GM18505 (cell line): ENCODE measurements around the gene RSPH9.

Experiments used
- ATAC-seq: cut with Tn5 transposase; IDR thresholded peaks from one replicate; pipeline ENCODE4 v1.9.1; 2021; ENCODE audit not compliant: unreplicated experiment
- POLR2A ChIP-seq: IDR thresholded peaks from 4 replicates; pipeline ENCODE4 v1.6.1; 2011; ENCODE audit warnings: borderline replicate concordance; ENCODE audit not compliant: insufficient read depth, insufficient read length; ENCODE audit errors: extremely low read depth

The RSPH9 gene

DNA sequence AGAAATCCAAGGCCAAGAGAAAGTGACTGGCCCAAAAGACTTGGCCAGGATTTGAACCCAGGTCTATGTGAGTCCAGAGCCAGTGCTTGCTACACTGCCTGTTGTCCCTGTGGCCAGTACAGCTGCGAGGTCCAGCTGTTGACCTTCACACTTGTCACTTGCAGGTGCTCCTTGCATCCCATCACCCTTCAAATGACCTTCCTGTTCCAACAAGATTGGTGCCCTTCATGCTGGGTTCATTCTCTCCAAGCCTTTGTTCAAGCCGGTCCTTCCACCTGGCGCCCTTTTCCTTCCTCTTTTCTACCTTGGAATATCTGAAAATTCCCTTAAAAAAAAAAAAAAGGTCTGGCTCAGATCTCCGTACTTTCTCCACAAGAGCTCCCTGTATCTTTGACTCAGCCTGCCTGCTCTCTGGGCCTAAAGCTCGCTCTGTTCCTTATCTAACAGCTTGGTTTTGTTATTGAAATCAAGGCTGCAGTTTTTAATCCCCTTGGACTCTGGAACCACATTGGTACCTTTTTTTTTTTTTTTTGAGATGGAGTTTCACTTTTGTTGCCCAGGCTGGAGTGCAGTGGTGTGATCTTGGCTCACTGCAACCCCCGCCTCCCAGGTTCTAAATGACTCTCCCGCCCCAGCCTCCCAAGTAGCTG, 64.9 kb downstream of the RSPH9 start:
- no peak for TF ChIP-seq POLR2A

DNA sequence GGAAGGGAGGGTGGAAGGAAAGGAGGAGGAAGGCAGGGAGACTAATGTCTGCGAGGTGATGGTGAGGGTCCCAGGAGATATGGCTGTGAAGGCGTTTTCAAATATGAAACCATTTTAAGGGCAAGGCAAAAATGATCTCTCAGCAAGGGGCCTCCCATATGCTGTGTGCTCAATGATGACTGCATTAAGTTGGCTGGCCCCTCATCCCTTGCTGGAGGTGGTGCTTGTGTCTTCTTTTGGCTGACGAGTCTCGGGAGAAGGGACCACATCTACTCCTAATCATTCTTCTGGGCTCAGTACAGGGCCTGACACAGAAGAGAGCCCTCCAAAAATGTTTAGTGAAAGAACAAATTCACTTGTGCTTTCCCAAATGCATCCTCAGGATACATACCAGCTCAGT, 65.7 kb downstream of the RSPH9 start:
- no peak for TF ChIP-seq POLR2A
- no peak for ATAC-seq

More for the DNA sequence above, 64.9 kb downstream of the RSPH9 start:
- ATAC-seq = no peak

DNA sequence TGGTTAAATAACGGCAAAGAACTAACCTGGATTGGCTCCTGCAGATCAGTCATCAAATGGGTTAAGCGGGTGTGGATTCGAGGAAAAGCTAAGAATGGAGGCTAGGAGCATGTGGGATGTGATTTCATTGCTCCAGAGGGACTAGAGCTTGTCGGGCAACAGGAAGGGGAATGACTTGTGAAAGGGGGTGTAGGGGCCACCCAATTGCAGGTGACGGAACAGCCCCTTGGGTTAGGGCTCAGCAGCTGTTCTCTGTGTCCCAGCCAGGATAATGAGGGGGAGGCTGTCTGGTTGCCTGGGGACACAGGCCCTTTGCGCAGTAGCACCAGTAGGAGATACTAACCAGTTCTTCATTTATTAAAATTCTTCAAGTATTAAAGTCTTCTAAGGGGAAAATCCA, 67.7 kb downstream of the RSPH9 start:
- no peak for TF ChIP-seq POLR2A

DNA sequence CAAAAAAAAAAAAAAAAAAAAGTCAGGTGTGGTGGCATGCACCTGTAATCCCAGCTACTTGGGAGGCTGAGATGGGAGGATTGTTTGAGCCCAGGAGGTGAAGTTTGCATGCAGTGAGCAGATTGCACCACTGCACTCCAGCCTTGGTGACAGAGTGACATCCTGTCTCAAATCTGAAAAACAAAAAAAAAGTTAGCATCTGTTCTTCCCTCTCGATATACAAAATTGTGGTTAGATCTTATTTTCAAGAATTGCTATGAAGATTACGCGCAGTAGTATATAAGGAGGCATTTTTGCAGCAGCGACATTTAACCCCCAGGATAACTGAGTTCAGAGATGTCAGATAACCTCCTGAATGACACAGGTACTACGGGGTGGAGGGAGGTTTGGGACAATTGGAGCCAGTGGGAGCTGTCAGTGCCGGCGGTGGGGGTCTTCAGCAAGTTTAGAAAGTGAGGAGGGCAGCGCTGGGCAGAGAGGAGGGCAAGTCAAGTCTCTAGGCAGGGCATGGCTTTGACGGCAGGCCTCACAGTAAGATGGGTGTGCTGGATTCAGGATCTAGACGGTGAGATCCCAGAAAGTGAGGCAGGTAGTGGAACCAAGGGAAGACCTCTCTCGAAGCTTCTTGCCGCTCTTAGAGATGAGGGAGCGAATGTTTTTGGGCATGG, 68.9 kb downstream of the RSPH9 start:
- ATAC-seq = no peak
- TF ChIP-seq POLR2A = no peak

More for the DNA sequence above, 67.7 kb downstream of the RSPH9 start:
- ATAC-seq = no peak

DNA sequence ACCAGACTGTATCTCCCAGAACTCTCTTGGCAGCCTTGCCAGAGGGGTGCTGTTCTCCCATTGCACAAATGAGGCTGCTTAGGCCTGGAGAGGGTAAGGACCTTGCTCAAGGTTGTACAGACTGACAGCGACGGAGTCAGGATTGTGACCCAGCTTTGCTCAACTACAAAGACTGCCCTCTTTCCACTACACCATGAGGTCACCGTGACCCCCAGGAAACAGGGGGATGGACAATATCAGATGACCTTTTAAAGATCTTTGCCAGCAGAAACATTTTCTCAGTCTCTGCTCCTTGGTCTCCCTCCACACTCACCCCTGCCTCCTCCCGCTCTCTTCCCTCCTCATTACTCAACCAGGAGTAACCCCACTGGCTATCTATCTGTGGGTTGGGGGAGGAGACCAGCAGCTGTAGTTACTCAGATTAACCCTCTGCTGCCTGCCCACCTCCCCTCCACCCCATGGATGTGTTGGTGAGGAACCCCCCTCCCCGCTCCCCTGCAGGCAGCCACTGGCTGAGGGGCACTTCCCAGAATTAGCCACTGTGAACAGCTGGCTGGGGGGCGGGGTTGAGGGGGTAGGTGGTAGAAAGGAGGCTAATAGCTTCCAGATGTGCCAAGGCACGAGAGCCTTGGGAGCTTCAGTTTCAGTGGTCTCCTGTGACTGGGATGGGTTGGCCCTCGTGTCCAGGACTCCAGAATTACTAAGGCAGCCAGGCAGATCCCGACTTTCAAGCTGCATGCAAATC, 69.6 kb downstream of the RSPH9 start:
- peak; percentile 6 for ATAC-seq
- TF ChIP-seq POLR2A = no peak

DNA sequence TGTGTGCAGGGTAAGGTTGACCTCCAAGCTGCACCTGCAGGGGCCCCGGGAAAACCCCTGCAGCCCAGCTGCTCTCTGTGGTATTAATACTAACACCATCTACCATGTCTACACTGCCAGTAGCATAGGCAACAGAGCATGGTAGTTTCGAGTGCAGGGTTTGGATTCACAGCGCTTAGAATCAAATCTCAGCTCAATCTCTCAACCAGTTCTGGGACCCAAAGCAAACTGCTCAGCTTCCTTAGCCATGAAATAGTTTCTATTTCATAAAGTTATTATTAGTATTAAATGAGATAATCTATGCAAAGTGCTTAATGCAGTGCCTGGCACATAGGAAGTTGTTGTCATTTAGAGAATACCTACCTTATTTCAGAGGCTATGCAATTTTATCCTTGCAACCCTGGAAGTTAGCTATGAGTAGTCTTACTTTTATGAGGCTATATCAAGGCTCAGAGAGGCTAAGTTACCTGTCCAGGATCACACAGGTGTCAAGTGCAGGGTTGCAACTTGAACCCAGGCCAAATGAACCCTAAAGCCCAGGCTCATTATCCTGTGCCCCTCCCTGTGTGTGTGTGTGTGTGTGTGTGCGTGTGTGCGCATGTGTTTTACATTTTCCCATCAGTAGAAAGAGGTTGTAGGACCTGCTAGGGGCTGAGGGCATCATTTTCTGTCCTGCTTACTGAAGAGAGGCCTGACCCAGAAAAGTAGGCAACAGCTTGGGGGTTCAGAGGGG, 70.4 kb downstream of the RSPH9 start:
- TF ChIP-seq POLR2A = no peak
- ATAC-seq = peak; percentile 75

DNA sequence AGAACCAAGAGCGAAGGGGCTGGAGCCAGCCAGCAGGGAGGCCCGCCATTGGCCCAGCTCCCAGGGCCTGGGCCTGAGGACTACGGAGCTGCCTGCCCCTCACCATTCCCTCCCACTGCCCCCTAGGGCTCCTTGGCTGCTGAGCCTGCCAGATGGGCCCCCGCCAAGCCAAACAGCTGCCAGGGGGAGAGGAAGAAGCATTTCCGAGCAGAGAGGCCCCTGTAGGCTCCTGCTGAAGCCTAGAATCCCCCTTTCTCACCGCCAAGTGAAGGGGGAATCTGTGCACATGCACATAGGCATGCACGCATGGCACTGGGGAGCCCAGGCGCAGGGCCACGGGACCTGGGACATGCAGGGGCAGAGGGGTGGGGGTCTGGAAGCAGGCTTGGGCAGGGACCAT, 71.3 kb downstream of the RSPH9 start:
- ATAC-seq = no peak
- no peak for TF ChIP-seq POLR2A

DNA sequence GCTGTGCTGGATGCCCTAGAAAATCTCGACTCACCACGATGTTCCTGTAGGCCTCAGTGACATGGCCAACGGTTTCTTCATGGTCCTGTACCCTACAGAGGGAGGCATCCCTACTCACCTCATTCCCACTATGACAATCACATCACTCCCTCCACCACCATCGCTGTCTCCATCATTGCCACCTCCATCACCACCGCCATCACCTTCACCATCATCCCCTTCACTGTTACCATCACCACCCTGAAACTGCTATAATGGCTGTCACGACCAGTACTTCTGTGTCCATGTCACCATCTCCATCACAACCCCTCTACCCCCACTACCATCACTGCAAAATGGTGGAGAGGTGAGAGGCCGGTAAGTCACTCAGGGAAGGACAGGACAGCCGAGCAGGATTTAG, 72.6 kb downstream of the RSPH9 start:
- ATAC-seq = no peak
- no peak for TF ChIP-seq POLR2A

DNA sequence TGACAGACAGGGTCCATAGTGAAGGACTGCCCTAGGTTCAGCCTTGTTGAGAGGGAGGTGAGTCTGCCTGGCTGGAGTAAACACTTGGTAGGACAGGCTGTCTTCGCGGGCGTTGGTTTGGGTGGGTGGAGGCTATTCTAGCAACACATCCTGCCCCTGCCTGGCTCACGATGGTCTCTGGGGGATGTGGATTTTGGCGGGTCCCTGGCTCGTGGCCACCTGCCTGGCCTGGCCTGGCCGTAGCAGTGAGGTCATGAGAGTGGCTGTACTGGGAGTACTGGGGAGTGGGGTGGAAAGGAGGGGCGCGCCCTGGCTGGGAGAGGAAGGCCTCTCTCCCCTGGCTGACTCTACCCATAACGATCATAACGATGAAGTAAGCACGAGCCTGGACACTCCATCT, 73.0 kb downstream of the RSPH9 start:
- ATAC-seq = no peak
- no peak for TF ChIP-seq POLR2A

DNA sequence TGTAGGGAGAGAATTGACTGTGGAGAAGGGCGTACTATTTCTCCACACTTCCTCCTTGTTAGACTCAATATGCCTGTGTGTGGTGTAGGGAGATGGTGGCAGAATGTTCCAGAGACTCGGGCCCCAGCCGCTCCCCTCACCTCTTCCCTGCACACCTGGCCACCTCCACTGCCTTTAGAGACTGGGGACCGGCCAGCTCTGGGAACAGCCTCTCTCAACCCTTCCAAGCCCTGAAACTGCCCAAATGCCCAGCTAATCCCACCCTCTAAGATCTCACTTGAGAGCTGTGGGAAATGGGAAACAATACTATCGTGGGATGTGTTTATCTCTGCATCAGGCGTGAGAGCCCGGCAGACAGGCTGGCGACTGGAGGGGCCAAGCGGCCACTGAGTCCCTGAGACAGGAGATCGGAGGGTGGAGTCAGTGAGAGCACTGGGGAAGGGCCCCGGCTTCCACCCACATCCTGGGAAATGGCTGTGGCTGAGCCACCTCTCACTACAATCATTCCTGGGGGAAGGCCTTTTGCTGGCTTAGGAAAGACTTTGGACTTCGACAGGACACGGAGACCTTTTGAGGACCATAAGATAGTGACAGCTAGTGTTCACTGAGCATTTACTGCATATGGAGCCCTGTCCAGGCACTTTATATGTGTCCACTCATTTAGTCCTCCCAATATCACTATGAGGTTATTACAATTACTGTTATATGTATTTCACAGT, 73.7 kb downstream of the RSPH9 start:
- ATAC-seq = no peak

DNA sequence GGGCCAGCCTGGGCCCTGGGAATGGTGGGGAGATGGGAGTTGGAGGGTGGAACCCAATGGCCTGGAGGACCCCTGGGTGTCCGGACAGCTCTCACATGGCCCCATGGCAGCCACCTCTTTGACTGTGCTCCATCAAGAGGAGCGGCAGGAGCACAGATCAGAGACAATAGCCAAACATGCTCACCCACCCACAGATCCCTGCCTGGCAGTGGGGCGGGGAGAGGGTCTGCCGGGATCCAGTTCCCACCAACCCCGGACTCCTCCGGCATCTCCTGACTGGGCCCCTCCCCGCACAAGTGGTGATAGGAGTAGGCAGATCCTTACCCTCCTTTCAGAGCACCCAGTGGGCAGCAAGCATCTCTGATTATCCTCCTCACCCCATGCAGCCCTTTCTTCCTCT, 74.7 kb downstream of the RSPH9 start:
- ATAC-seq = no peak
- TF ChIP-seq POLR2A = no peak

More for the DNA sequence above, 73.7 kb downstream of the RSPH9 start:
- no peak for TF ChIP-seq POLR2A

DNA sequence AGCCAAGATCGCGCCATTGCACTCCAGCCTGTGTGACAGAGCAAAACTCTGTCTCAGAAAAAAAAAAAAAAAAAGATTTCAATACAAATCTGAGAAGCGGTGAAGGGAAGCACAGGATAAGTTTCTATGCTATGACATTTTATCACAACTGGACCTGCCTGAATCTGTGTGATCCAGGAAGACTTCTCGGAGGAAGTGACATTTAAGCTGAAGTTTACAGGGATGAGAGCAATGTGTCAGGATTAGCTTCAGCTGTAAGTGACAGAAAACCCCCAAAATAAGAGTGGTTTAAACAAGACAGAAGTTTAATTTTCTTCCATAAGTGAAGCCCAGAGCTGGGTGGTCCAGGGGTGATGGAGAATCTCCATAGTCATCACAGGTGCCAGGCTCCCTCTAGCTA, 76.2 kb downstream of the RSPH9 start:
- TF ChIP-seq POLR2A = no peak
- ATAC-seq = no peak
